ENCODE results near the gene BAZ1A. TPM values are rescaled to one million over a fixed set of nuclear protein-coding genes. Genes with fewer than 3 reads are reported as not detected.

Gene BAZ1A
- total RNA-seq, 1 experiment from 2014 or later, result 28.2 TPM

DNA sequence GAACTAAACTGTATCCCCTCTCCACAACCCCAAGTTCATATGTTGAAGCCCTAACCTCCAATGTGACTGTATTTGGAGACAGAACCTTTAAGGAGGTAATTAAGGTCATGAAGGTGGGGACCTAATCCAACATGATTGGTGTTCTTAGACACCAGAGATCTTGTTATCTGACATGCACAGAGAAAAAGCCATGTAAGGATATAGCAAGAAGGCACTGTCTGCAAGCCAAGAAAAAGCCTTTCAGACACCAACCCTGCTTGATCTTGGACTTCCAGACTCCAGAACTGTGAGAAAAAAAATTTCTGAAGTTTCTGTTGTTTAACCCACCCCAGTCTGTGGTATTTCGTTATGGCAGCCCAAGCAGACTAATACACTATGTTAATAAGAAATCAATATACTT is 98.5 kb downstream of the BAZ1A start (continued):
- TF ChIP-seq ELF4 (CRISPR knock-in tag; IDR thresholded peaks at IDR 0.05; ENCODE audit: low read depth) (no peak), ZNF317 (CRISPR knock-in tag; IDR thresholded peaks at IDR 0.05; ENCODE audit: borderline replicate concordance, low read depth) (no peak), PREB (CRISPR knock-in tag; IDR thresholded peaks at IDR 0.05; ENCODE audit: borderline replicate concordance) (no peak)

DNA sequence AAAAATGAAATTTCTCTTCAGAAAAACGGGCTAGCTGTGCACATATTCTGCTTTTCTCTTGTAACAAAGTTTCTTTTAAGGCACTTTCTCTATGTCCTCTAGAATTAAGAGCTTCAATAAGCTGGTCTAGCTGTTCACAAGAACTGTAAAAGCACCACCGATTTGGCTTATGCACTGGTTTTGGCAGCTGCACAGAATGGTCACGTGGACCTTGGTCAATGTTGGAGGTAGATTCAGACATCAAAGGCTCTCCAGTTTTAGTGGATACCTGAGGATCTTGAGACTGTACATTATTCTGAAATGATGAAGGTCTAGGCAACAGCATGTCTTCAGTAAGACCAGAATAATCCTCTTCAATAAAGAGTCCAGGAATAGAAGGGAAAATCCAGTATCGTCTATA is 99.2 kb downstream of the BAZ1A start:
- no peak for ATAC-seq
- Mint-ChIP-seq H3K27me3 (ENCODE audit: low read depth) (no peaks in the 10 kb centered on the region), H3K36me3 (peaks cover 31% of the 10 kb centered on the region), H3K4me1 (no peaks in the 10 kb centered on the region), H3K9me3 (no peaks in the 10 kb centered on the region), H3K4me3 (no peak overlapping the region), H3K27ac (no peak overlapping the region)
- ChIA-PET CTCF (no interaction called here), POLR2A (no interaction called here)
- TF ChIP-seq, protein P1, sequence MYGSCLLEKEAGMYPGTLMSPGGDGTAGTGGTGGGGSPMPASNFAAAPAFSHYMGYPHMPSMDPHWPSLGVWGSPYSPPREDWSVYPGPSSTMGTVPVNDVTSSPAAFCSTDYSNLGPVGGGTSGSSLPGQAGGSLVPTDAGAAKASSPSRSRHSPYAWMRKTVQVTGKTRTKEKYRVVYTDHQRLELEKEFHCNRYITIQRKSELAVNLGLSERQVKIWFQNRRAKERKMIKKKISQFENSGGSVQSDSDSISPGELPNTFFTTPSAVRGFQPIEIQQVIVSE (CRISPR knock-in tag; IDR thresholded peaks at IDR 0.05; ENCODE audit: borderline replicate concordance), result no peak
- TF ChIP-seq, protein P2, sequence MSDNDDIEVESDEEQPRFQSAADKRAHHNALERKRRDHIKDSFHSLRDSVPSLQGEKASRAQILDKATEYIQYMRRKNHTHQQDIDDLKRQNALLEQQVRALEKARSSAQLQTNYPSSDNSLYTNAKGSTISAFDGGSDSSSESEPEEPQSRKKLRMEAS (CRISPR knock-in tag; IDR thresholded peaks at IDR 0.05), result no peak
- TF ChIP-seq ZNF416 (CRISPR knock-in tag; IDR thresholded peaks at IDR 0.05), result no peak
- TF ChIP-seq GRHL2 (CRISPR knock-in tag; IDR thresholded peaks at IDR 0.05; ENCODE audit: insufficient replicate concordance, severe bottlenecking), result no peak
- no peak for TF ChIP-seq SP1 (CRISPR knock-in tag; conservative IDR thresholded peaks at IDR 0.05)
- no peak for TF ChIP-seq TEAD1 (CRISPR knock-in tag; IDR thresholded peaks at IDR 0.05)
- TF ChIP-seq OVOL2 (CRISPR knock-in tag; IDR thresholded peaks at IDR 0.05; ENCODE audit: borderline replicate concordance), result no peak
- no peak for TF ChIP-seq ERG (CRISPR knock-in tag; IDR thresholded peaks at IDR 0.05)
- no peak for TF ChIP-seq ZNF423 (CRISPR knock-in tag; IDR thresholded peaks at IDR 0.05)
- DNase-seq (ENCODE audit: low spot score), result no peak

GRCh38 chr14:34775342-34775741 is 99.8 kb downstream of the BAZ1A start:
- Mint-ChIP-seq H3K9me3 (no peaks in the 10 kb centered on the region), H3K36me3 (peaks cover 34% of the 10 kb centered on the region), H3K27me3 (ENCODE audit: low read depth) (no peaks in the 10 kb centered on the region), H3K27ac (no peak overlapping the region), H3K4me3 (no peak overlapping the region), H3K4me1 (no peaks in the 10 kb centered on the region)
- no peak for ATAC-seq
- ChIA-PET POLR2A (no interaction called here), CTCF (no interaction called here)
- no peak for DNase-seq (ENCODE audit: low spot score)
- TF ChIP-seq ZMAT4 (CRISPR knock-in tag; IDR thresholded peaks at IDR 0.05), result no peak
- TF ChIP-seq HMGXB4 (CRISPR knock-in tag; IDR thresholded peaks at IDR 0.05), result no peak

DNA sequence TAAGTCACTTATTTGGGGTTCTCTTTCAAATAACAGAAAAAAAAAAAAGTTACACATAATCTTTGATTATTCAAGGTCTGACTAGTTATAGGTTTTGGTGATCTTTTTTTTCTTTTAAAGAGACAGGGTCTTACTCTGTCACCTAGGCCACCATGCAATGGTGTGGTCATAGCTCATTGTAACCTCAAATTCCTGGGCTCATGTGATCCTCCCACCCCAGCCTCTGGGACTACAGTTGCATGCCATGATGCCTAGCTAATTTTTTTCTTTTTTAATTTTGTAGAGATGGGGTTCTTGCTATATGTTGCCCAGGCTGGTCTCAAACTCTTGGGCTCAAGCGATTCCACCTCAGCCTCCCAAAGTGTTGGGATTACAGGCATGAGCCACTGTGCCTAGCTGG is 104.3 kb downstream of the BAZ1A start:
- ATAC-seq (no peak), DNase-seq (ENCODE audit: low spot score) (no peak)
- Mint-ChIP-seq H3K36me3 (peaks cover 25% of the 10 kb centered on the region), H3K27me3 (ENCODE audit: low read depth) (no peaks in the 10 kb centered on the region), H3K4me3 (no peak overlapping the region), H3K4me1 (no peaks in the 10 kb centered on the region), H3K27ac (no peak overlapping the region), H3K9me3 (no peaks in the 10 kb centered on the region)
- POLR2A ChIA-PET, result no interaction called here
- CTCF ChIA-PET, result interaction anchor here (1.3 kb wide), 1 partner anchor 98 kb away, joined by 3 read pairs; no protein-coding TSS in a partner anchor
- TF ChIP-seq ZMAT4 (CRISPR knock-in tag; IDR thresholded peaks at IDR 0.05) (no peak), MXD4 (CRISPR knock-in tag; IDR thresholded peaks at IDR 0.05; ENCODE audit: borderline replicate concordance) (no peak), ATF1 (CRISPR knock-in tag; IDR thresholded peaks at IDR 0.05) (no peak), RELA (CRISPR knock-in tag; IDR thresholded peaks at IDR 0.05; ENCODE audit: borderline replicate concordance) (no peak), ZNF671 (CRISPR knock-in tag; IDR thresholded peaks at IDR 0.05) (no peak), TEAD1 (CRISPR knock-in tag; IDR thresholded peaks at IDR 0.05) (no peak)
- TF ChIP-seq, protein P3, sequence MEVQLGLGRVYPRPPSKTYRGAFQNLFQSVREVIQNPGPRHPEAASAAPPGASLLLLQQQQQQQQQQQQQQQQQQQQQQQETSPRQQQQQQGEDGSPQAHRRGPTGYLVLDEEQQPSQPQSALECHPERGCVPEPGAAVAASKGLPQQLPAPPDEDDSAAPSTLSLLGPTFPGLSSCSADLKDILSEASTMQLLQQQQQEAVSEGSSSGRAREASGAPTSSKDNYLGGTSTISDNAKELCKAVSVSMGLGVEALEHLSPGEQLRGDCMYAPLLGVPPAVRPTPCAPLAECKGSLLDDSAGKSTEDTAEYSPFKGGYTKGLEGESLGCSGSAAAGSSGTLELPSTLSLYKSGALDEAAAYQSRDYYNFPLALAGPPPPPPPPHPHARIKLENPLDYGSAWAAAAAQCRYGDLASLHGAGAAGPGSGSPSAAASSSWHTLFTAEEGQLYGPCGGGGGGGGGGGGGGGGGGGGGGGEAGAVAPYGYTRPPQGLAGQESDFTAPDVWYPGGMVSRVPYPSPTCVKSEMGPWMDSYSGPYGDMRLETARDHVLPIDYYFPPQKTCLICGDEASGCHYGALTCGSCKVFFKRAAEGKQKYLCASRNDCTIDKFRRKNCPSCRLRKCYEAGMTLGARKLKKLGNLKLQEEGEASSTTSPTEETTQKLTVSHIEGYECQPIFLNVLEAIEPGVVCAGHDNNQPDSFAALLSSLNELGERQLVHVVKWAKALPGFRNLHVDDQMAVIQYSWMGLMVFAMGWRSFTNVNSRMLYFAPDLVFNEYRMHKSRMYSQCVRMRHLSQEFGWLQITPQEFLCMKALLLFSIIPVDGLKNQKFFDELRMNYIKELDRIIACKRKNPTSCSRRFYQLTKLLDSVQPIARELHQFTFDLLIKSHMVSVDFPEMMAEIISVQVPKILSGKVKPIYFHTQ (CRISPR knock-in tag; IDR thresholded peaks at IDR 0.05), result no peak
- TF ChIP-seq, protein P4, sequence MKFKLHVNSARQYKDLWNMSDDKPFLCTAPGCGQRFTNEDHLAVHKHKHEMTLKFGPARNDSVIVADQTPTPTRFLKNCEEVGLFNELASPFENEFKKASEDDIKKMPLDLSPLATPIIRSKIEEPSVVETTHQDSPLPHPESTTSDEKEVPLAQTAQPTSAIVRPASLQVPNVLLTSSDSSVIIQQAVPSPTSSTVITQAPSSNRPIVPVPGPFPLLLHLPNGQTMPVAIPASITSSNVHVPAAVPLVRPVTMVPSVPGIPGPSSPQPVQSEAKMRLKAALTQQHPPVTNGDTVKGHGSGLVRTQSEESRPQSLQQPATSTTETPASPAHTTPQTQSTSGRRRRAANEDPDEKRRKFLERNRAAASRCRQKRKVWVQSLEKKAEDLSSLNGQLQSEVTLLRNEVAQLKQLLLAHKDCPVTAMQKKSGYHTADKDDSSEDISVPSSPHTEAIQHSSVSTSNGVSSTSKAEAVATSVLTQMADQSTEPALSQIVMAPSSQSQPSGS (CRISPR knock-in tag; IDR thresholded peaks at IDR 0.05; ENCODE audit: borderline replicate concordance, low read depth), result no peak

All from WTC11 (cell line).